H1 (cell line): ENCODE results near the gene SSPN. TPM values are rescaled to one million over a fixed set of nuclear protein-coding genes. Genes with fewer than 3 reads are reported as not detected.

ENCODE experiments used
- CTCF ChIA-PET: fragments of 300-600 bp; sonication (Branson Sonifier 250); formaldehyde crosslinking; loops from one replicate; lab custom pipeline; 2021; ENCODE audit not compliant: partially characterized antibody; lab: Charles Lee
- POLR2A ChIA-PET: fragments of 300-600 bp; sonication (Branson Sonifier 250); formaldehyde crosslinking; loops from one replicate; lab custom pipeline; 2021; ENCODE audit warnings: inconsistent platforms; ENCODE audit not compliant: partially characterized antibody; lab: Charles Lee
- DNase-seq, 2 experiments: peaks; one replicate each; pipeline versions ENCODE4 v3.0.0 to v3.0.0-alpha.2; 2010 to 2022; ENCODE audit warnings: low spot score in 2 of 2, low read depth in 1 of 2, mixed read lengths in 1 of 2
- FAIRE-seq: peaks from 2 replicates; lab custom pipeline; 2011; peaks lifted over from hg19 to GRCh38; lab: Jason Lieb, UNC
- H2AFZ ChIP-seq: 2 replicates; pipeline ENCODE4 v1.8.1; 2012; ENCODE audit warnings: low read length, inconsistent platforms
- H2AK5ac ChIP-seq: 2 replicates; pipeline ENCODE4 v1.6.1; 2013; ENCODE audit warnings: low read depth, low read length
- H2BK120ac ChIP-seq: replicated peaks from 2 replicates; pipeline ENCODE3; 2013; ENCODE audit warnings: low read depth, low read length, inconsistent platforms
- H2BK12ac ChIP-seq: 2 replicates; pipeline ENCODE4 v1.6.1; 2013; ENCODE audit warnings: low read depth, low read length
- H2BK15ac ChIP-seq: 2 replicates; pipeline ENCODE4 v1.6.1; 2013; ENCODE audit warnings: low read length
- H2BK20ac ChIP-seq: 2 replicates; pipeline ENCODE4 v1.6.1; 2013; ENCODE audit warnings: low read length
- H2BK5ac ChIP-seq: 2 replicates; pipeline ENCODE4 v1.6.1; 2013; ENCODE audit warnings: low read depth, low read length
- H3K14ac ChIP-seq: 2 replicates; pipeline ENCODE4 v1.6.1; 2013; ENCODE audit warnings: inconsistent platforms; ENCODE audit not compliant: insufficient read length
- H3K18ac ChIP-seq: 2 replicates; pipeline ENCODE4 v1.6.1; 2013; ENCODE audit warnings: low read length; ENCODE audit errors: extremely low read depth
- H3K23ac ChIP-seq: 2 replicates; pipeline ENCODE4 v1.6.1; 2013; ENCODE audit warnings: inconsistent platforms; ENCODE audit not compliant: insufficient read length
- H3K23me2 ChIP-seq: 2 replicates; pipeline ENCODE4 v1.6.1; 2013; ENCODE audit warnings: low read depth, low read length
- H3K27ac ChIP-seq: 2 replicates; pipeline ENCODE4 v1.6.1; 2011; ENCODE audit warnings: low read depth, low read length, inconsistent platforms
- H3K27me3 ChIP-seq, 4 experiments: replicated peaks in 1 of 4; 1 replicate in 1 of 4; 2 replicates in 3 of 4; pipeline versions ENCODE4 v1.6.1 to v1.8.1; 2011 to 2013; ENCODE audit warnings: low read length in 3 of 4, mild to moderate bottlenecking in 3 of 4, inconsistent platforms in 2 of 4, mixed read lengths in 2 of 4, moderate library complexity in 1 of 4; ENCODE audit not compliant: control insufficient read depth in 3 of 4, insufficient read depth in 3 of 4; ENCODE audit errors: extremely low read depth in 1 of 4
- H3K36me3 ChIP-seq, 4 experiments: 2 replicates each; pipeline versions ENCODE4 v1.6.1 to v1.8.1; 2011 to 2013; ENCODE audit warnings: mild to moderate bottlenecking in 4 of 4, low read length in 3 of 4, moderate library complexity in 2 of 4, control low read depth in 1 of 4, inconsistent platforms in 1 of 4; ENCODE audit not compliant: insufficient read depth in 4 of 4, control insufficient read depth in 2 of 4
- H3K4ac ChIP-seq: replicated peaks from 2 replicates; pipeline ENCODE3; 2013; ENCODE audit warnings: low read length, low read depth, mixed read lengths, inconsistent platforms; ENCODE audit not compliant: insufficient read length
- H3K4me1 ChIP-seq, 4 experiments: replicated peaks in 1 of 4; 1 replicate in 1 of 4; 2 replicates in 3 of 4; pipeline versions ENCODE4 v1.6.1 to v1.8.1; 2011 to 2013; ENCODE audit warnings: low read length in 3 of 4, inconsistent platforms in 2 of 4, mixed read lengths in 1 of 4; ENCODE audit not compliant: insufficient read depth in 4 of 4, control insufficient read depth in 3 of 4
- H3K4me2 ChIP-seq, 2 experiments: 2 replicates each; pipeline versions ENCODE4 v1.6.1 to v1.8.1; 2011 to 2013; ENCODE audit warnings: low read depth in 2 of 2, low read length in 2 of 2, control low read depth in 1 of 2, inconsistent platforms in 1 of 2, mild to moderate bottlenecking in 1 of 2; ENCODE audit not compliant: insufficient read depth in 1 of 2
- H3K4me3 ChIP-seq, 4 experiments: fragments of 200-600, 300-600 bp in 1 of 4; sonication (generic), shearing (Covaris generic), sonication (Bioruptor Twin) in 1 of 4; 2 replicates each; pipeline versions ENCODE4 v1.5.1 to v1.8.1; 2011 to 2016; ENCODE audit warnings: low read length in 4 of 4, low read depth in 3 of 4, control low read depth in 2 of 4, inconsistent platforms in 2 of 4, mild to moderate bottlenecking in 2 of 4, mixed read lengths in 1 of 4, moderate library complexity in 1 of 4; ENCODE audit not compliant: insufficient read depth in 2 of 4; ENCODE audit errors: extremely low read depth in 1 of 4
- H3K56ac ChIP-seq: replicated peaks from 2 replicates; pipeline ENCODE3; 2013; ENCODE audit warnings: low read depth, mild to moderate bottlenecking, mixed read lengths, low read length, inconsistent platforms; ENCODE audit not compliant: insufficient read length
- H3K79me1 ChIP-seq: 2 replicates; pipeline ENCODE4 v1.6.1; 2013; ENCODE audit warnings: low read depth, low read length, control low read depth
- H3K79me2 ChIP-seq, 2 experiments: 2 replicates each; pipeline versions ENCODE4 v1.6.1 to v1.8.1; 2012 to 2013; ENCODE audit warnings: low read length in 2 of 2, mild to moderate bottlenecking in 2 of 2, inconsistent platforms in 1 of 2; ENCODE audit not compliant: insufficient read depth in 2 of 2, control insufficient read depth in 1 of 2
- H3K9ac ChIP-seq, 4 experiments: replicated peaks in 1 of 4; 1 replicate in 1 of 4; 2 replicates in 3 of 4; pipeline versions ENCODE4 v1.6.1 to v1.8.1; 2011 to 2013; ENCODE audit warnings: low read depth in 3 of 4, low read length in 3 of 4, control low read depth in 2 of 4, mild to moderate bottlenecking in 2 of 4, moderate library complexity in 2 of 4, inconsistent platforms in 1 of 4; ENCODE audit errors: extremely low read depth in 1 of 4
- H3K9me3 ChIP-seq, 2 experiments: 2 replicates each; pipeline versions ENCODE4 v1.6.1 to v1.8.1; 2012 to 2013; ENCODE audit warnings: mild to moderate bottlenecking in 2 of 2, moderate library complexity in 2 of 2, control low read depth in 1 of 2, inconsistent platforms in 1 of 2, low read depth in 1 of 2, low read length in 1 of 2, mixed read lengths in 1 of 2; ENCODE audit not compliant: insufficient read depth in 2 of 2
- H4K20me1 ChIP-seq, 2 experiments: replicated peaks in 1 of 2; 2 replicates each; pipeline versions ENCODE3 to v1.8.1; 2011 to 2013; ENCODE audit warnings: inconsistent platforms in 2 of 2, low read length in 2 of 2, mild to moderate bottlenecking in 1 of 2; ENCODE audit not compliant: insufficient read depth in 2 of 2, control insufficient read depth in 1 of 2
- H4K5ac ChIP-seq: 2 replicates; pipeline ENCODE4 v1.6.1; 2013; ENCODE audit warnings: low read length, low read depth, mixed read lengths, inconsistent platforms; ENCODE audit not compliant: insufficient read length
- H4K8ac ChIP-seq: 2 replicates; pipeline ENCODE4 v1.8.0; 2013; ENCODE audit warnings: mild to moderate bottlenecking, moderate library complexity, low read length, inconsistent platforms; ENCODE audit not compliant: insufficient read depth; ENCODE audit errors: extremely low read depth
- H4K91ac ChIP-seq: replicated peaks from 2 replicates; pipeline ENCODE3; 2013; ENCODE audit warnings: low read length, mixed read lengths, inconsistent platforms; ENCODE audit not compliant: insufficient read length
- BRCA1 ChIP-seq: IDR thresholded peaks from 2 replicates; pipeline ENCODE4 v1.6.1; 2012; ENCODE audit warnings: low read depth, low read length, improper control_type of control experiment
- HDAC6 ChIP-seq: IDR thresholded peaks from one replicate; pipeline ENCODE4 v1.7.1; 2012; ENCODE audit warnings: low read depth, mild to moderate bottlenecking, inconsistent platforms, low read length, moderate library complexity
- POLR2A ChIP-seq, 2 experiments: IDR thresholded peaks; 1 replicate in 1 of 2; 2 replicates in 1 of 2; pipeline ENCODE4 v1.6.1; 2011; ENCODE audit warnings: low read depth in 2 of 2, low read length in 2 of 2, mild to moderate bottlenecking in 2 of 2; ENCODE audit errors: control extremely low read depth in 1 of 2
- WGBS, 2 experiments: shearing (Covaris generic) in 1 of 2; methylation state at CpG; one replicate each; pipeline versions ENCODE4 v1.1.6 to v1.1.7; 2013 to 2015; ENCODE audit warnings: low lambda C conversion rate in 2 of 2, mixed read lengths in 2 of 2, inconsistent platforms in 1 of 2, low coverage in 1 of 2, missing lambda C conversion rate in 1 of 2; ENCODE audit not compliant: insufficient replicate concordance in 2 of 2, insufficient coverage in 1 of 2, insufficient read length in 1 of 2; ENCODE audit errors: extremely low coverage in 1 of 2, missing lambda C conversion rate in 1 of 2; 5-methylcytosine and 5-hydroxymethylcytosine counted together
- polyA plus RNA-seq, 7 experiments: library from polyadenylated mRNA; depleted of rRNA in 3 of 7; stranded (reverse) in 5 of 7; unstranded in 2 of 7; fragments of >200 nt in 5 of 7; fragments of 200-250 nt in 2 of 7; gene quantifications; 1 replicate in 5 of 7; 2 replicates in 1 of 7; 4 replicates in 1 of 7; pipeline versions ENCODE4 v1.2.1 to v1.2.3, GENCODE V29; 2011 to 2013; ENCODE audit warnings: missing spikeins in 2 of 7, mixed read lengths in 2 of 7
- total RNA-seq: library from RNA; stranded (reverse); fragmentation: NEBNext Ultra II Directional; extraction: Animal tissue kit (Norgen Biotek cat#: 25700); gene quantifications from 2 replicates; pipeline ENCODE4 v1.2.1, GENCODE V29; 2021

Gene SSPN
- total and polyA plus RNA-seq, 2 of the 8 experiments (the other 6 are each of a cell fraction or from before 2014, with no cell fraction given), result 0.86 to 1.8 TPM

- ChIA-PET POLR2A (no interaction called here), CTCF (interaction anchor here (0.6 to 1.3 kb wide), 4 partner anchors 9 to 104 kb away, joined by 3 to 4 read pairs (median 3); no protein-coding TSS in a partner anchor)
- no peak overlapping the region for H3K23ac ChIP-seq
- no peaks in the 10 kb centered on the region for H3K79me1 ChIP-seq
- no peaks in the 10 kb centered on the region for H3K27me3 ChIP-seq
- no peaks in the 10 kb centered on the region for H3K23me2 ChIP-seq
- H3K4me3 ChIP-seq, result no peak overlapping the region
- no peak overlapping the region for H3K56ac ChIP-seq
- no peak overlapping the region for H2BK12ac ChIP-seq
- no peaks in the 10 kb centered on the region for H3K79me2 ChIP-seq
- H2AFZ ChIP-seq, result no peak overlapping the region
- H3K9me3 ChIP-seq, result no peaks in the 10 kb centered on the region
- no peak overlapping the region for H4K8ac ChIP-seq
- no peak overlapping the region for H3K9ac ChIP-seq
- no peak overlapping the region for H3K27ac ChIP-seq
- 91% methylated on average over 2 of the region's 2 CpGs; no CpG with 5 or more reads in 1 of the 2 experiments for WGBS, 2 experiments
- no peak overlapping the region for H3K4ac ChIP-seq
- H2BK20ac ChIP-seq, result no peak overlapping the region
- TF ChIP-seq HDAC6 (no peak), BRCA1 (no peak), POLR2A (IDR thresholded peaks at IDR 0.05; ENCODE audit: control extremely low read depth in 1 of 2, low read depth in 2 of 2, low read length in 2 of 2) (no peak)
- no peak overlapping the region for H2BK5ac ChIP-seq
- no peak overlapping the region for H2BK15ac ChIP-seq
- H4K20me1 ChIP-seq, result no peaks in the 10 kb centered on the region
- no peaks in the 10 kb centered on the region for H3K4me1 ChIP-seq
- FAIRE-seq (no peak), DNase-seq (no peak)
- H3K36me3 ChIP-seq, result no peaks in the 10 kb centered on the region
- no peak overlapping the region for H2AK5ac ChIP-seq
- no peak overlapping the region for H3K18ac ChIP-seq
- H4K5ac ChIP-seq, result no peak overlapping the region
- no peak overlapping the region for H3K4me2 ChIP-seq
- no peak overlapping the region for H4K91ac ChIP-seq
- no peak overlapping the region for H3K14ac ChIP-seq
- H2BK120ac ChIP-seq, result no peak overlapping the region
Measured at GRCh38 chr12:26212988-26213387, 17.6 kb downstream of the SSPN start.
